Retina (tissue), 1 donor: ENCODE data around the gene XCL2.

ENCODE experiments used
- DNase-seq: peaks from one replicate; pipeline ENCODE4 v3.0.0-alpha.2; 2016

XCL2 gene

DNA sequence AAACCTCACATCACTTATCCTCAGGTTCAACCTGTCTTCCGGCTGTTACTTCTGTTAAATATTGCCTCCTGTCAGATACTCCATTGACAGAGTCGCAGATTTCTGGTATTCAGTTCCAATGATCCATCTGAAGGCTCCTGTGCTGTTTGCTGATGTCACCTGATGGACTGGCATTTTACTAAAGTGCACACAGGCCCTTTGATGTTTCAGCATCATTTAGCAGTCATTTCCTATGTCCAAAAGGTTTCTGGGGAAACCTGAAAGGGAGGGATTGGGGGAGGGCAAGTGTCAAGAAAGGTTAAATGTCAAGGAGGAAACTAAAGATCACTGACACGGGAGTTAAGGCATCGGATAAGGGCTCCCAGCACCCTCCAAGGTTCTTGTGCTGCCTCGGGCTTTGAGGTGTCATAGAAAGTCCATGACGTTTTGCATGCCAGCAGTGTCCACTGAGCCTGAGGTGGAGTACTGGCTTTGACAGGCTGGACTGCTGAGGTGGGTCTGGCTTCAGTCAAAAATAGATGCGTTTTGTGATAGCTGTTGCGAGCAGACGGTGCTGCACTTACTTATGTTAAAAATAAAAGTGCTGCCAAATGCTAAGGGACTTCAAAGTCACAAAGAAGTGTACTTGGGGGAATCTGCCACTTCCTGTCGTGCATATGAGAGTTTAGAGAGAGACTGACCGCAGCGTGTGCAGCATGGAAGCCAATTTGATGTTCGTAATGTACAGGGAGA, 30.8 kb downstream of the XCL2 start:
- DNase-seq, result no peak

DNA sequence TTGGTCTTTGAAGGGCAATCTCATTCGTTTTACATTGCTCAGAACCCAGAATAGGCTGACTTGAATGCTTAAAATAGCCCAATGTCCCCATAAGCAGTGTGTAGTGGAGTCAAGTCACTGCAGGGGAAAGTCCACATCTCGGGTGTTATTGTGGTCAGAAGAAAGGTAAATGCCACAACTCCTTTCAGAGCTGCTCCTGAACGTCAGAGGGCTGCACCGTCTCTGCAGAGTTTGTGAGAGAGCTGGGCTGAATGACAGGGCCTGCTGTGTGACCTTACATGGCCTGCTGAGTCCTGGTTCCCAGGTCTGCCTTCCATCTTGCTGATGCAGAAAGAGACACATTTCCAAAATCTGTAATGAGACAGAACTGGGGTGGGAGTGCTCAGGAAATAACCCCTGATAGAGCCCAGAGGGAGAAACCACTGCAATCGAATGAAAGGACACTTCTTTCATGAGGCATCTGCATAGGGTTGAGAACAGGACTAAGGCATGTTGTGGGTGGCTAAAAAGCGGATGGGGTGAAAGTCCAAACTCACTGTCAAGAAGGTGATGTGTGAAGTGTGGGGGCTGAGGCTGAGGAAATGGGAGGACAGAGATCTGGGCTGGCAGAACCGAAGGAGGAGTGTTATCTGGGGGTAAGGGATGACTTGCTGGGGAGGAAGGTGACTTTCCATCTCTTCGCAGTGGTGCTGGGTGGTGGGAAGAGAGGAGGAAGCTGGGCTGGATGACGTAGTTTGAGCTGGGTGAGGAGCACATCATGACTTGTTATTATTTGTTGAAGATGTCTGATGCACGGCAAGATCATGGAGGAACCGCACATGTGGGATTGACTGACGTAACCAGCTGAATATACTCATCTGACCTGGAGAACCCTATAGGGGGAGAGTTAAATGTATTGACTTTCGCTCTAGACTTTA, 33.7 kb downstream of the XCL2 start:
- no peak for DNase-seq

DNA sequence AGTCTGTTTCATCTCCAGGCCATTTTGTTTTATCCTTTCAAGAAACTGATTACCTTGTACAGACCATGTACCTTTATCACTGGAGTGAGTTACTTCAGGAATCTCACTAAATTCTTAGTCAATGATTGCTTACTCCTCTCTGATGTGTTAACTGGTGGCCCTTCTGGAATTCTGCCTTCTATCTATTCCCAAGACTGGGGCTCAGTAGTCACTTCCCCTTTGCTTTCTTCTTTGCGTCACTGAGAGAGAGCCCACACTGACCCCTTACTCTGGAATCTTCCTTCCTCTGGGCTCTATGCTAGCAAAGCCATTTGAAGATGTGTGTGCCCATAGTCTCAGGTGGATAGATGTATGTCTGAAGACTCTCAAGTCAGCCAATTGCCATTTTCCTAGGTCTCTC, 34.6 kb downstream of the XCL2 start:
- DNase-seq, result no peak

DNA sequence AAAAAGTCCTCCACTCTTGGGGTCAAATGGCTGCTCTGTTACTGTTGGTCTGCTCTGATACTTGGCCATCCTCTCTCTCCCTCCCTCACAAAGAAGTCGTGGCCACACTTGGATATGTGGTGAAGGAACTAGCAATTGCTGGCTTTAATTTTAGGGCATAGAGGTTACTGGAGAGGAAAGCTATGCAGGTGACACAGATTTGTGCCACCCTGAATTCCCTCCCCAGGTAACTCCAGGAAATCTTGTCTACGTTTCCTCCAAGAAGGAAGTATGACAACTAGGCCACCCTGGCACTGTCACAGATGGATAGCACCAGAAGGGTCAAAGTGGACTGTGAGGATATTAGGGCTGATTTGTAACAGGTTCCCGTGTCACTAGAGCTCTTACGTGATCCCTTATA, 36.0 kb downstream of the XCL2 start:
- DNase-seq, result no peak

DNA sequence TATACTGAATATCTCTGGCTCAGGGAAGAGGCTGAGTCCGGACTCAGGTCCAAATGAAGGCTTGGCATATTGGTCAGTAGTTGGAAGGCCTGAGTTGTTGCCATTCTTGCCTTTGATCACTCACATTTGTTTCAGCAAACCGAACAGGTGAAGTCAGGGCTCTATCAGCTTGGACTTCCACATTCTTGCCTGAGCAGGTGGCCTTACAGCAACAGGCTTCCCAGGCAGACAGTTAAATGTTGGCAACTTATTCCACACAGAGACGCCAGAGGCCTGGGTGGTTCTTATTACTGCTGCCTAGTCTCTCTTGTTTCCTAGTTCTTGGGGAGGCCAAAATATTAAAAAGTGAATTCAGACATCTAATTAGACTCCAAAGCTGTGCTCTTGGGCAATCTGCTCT, 36.6 kb downstream of the XCL2 start:
- DNase-seq, result no peak

DNA sequence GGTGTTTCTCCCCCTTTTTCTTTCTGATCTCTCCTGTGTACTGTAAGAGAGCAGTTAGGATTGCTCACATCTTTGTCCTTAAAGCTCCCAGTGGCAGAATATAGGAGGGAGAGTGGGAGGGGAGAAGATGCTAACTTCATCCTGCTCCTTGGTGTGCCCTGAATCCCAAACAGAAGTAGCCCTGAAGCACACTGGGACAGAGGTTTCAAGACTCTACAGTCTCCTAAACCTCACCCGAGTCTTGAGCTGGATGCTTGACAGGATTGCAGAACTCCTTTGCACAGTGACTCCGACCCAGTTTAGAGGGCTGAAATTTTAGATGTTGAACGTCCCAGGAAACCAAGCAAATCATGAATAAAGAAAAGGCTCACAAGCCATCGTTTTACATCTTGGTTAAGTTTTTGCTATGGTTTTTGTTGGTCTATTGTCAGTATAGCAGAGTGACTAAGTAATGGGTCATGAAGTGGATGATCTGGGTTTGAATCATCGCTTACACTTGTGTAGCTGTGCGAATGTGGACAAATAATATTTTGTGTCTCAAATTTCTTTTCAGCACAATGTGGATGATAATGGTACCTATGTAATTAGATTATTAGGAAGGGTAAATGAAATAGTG, 37.5 kb downstream of the XCL2 start:
- DNase-seq, result no peak

DNA sequence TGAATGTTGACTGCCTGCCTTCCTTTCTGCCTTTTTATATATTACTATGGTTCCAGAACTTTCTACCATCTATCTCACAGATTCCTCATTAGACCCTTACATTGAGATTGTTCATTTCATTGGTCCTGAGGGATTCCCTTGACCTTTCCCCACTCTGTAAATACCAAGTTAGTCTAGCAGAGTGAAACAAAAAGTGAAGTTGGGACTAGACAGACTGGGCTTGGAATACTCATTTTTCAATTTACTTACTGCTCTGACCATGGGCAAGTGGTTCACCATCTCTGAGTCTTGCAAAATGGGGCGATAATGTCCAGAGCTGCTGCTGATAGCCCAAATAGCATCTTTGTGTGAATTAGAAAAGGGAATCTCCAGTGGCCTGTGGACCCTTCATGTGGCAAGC, 38.8 kb downstream of the XCL2 start:
- no peak for DNase-seq

DNA sequence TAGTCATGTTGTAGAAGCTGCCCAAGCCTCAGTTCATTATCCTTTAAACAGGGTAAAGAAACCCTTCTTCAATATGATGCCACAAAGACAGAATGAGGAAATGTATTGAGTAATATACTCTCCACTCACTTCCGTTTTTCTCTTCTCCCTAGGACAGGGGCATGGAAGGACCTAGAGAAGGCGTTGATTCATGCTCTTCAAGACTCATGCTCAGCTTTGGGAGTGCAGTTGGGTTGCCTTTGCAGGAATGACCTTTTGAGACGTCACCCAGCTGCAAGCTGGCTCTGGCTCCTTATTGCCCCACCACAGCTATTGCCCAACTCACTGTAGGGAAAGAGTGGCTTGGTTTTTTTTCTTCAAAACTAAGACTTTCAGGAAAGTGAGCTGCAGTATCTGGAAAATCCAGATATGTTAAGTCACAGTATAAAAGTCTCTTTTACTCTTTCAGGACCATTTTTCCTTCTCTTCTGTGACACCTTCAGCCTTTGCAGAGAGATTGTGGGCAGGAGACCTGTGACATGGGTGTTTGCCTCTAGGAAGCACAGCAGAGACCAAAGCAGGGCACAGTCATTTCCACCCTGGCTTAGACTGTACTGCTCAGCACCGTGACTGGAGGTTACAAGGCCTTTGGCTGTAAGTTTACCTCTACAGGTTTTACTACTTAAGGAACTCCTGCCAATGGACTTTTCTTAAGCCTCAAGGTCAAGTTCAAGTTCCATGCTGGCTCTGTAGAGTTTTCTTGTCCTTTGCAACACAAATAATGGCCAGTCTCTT, 39.5 kb downstream of the XCL2 start:
- DNase-seq, result no peak

DNA sequence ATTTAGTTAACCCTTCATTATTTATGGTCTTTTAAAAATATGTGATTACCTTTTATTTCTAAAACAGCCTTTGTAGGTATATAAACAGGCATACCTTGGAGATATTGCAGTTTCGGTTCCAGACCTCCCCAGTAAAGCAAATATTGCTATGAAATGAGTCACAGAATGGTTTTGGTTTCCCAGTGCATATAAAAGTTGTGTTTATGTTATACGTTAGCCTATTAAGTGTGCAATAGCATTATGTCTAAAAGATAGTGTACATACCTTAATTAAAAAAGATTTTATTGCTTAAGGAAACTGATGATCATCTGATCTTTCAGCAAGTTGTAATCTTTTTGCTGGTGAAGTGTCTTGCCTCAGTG, 44.1 kb downstream of the XCL2 start:
- DNase-seq, result no peak

DNA sequence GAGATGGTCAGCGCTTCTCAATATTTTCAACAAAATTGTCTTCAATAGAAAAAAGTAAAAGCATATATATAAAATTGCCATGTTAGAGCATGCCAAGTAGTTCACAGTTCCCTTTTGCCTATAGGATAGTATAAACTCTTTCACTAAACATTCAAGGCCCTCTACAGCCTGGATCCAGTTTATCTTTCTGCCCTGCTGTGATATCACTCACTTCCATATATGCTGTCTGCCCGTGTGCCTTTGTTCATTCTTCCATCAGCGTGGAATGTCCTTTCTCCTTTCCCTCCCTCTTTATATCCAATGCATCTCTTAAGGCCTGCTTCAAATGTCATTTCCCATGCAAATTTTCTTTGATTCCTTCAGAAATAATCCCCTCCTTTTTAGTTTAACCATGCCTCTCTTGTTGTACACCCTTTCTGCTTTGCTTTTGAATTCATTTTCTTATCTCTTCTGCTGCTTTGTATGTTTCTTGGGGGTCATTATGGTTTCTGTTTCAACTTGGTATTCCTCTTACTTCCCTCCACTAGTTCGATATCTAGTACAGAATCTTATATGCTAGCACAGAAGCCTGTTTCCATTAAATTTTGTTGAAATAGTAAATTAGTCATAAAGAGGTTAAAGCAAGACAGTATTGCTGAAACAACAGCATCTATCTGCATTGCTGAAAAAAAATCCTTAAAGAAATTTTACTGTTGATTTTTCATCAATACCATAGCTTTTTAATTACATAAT, 44.7 kb downstream of the XCL2 start:
- no peak for DNase-seq

DNA sequence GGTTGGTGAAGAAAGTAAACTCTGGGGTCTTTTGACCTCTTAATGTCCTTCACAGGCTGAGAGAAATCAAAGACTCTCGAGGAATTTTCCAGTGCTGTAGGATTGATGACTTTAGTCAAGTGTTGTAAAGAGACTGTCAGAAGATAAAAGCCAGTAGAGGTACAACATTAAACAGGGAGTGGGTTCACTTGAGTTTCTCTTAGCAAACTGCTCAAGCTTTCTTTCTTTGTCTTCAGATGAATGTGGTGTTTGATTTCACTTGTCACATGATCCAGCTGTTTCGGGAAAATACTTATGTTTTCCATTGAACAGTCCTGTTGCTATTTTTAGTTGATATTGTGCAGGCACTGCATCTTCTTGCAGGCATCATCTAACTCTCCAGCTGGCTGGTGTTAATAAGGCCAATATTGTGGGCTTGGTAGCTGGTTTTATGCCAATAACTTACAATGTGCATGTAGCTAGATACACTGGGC, 45.6 kb downstream of the XCL2 start:
- DNase-seq, result no peak

DNA sequence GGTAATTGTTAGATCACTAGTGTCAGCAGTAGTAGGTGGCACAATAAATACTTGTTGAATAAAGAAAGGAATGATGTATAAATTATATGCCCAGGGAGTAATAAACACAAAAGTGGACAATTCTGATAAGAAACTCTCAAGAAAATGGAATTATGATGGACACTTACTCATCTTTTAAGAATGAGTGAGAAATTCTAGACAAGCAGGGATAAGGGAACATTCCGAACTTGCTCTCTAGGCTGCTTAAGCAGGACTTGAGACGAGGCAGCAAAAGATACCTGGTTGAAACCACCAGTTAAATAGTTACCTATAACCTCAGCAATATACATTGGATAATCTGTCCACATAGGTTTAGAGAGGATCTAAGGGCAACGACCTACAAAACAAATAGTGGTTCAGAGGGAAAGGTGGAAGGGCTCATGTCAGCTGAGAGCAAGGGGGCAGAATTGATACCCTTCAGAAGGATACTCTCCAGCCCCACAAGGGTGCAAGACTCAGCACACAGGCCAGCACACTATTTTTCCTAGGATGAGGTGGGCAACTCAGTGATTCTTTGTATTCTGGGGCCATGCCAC, 46.3 kb downstream of the XCL2 start:
- DNase-seq, result no peak

DNA sequence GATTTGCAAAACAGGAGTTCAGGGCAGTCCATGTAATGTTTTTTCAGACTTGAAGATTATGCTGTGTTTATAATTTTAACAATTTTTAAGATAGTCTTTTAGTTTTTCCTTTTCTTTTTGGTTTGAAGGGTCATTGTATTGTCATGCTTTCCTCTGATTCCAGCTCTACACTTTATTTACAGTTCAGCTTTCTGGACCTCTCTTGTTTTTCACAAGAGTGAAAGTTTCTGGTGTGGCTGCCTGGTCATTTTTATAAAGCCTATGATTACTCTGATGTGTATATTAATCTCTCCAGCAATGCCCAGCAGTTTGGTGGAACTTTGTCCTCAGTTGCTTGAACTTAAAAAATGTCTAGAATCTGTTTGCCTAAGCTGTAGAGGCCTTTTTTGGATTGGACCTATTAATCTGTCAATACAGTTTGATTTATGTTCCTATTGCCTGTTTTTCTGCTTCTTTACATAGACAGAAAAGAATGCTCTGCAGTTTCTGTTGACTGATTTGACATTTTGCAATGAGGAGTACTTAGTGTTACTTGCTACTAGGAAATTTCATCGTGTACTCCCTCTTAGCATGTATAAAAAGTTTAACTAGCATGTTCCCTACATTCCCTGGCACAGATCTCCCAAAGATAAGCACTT, 52.2 kb downstream of the XCL2 start:
- DNase-seq, result no peak
